ENCODE measurements around the gene NUDT8.

- TF ChIP-seq CTCF (conservative IDR thresholded peaks at IDR 0.05; ENCODE audit: low read length), result no peak
- TF ChIP-seq EZH2phosphoT487 (IDR thresholded peaks at IDR 0.05; ENCODE audit: borderline replicate concordance), result no peak
These were observed 40.8 kb upstream of the NUDT8 start for GRCh38 chr11:67670316-67671210.
